OCI-LY1 (cell line): ENCODE data around the gene TNFRSF11A.

Source experiments
- EZH2 ChIP-seq: fragments of 200-600 bp; sonication (generic), shearing (Covaris generic); IDR thresholded peaks from 2 replicates; pipeline ENCODE4 v1.8.0; 2017; ENCODE audit warnings: borderline replicate concordance, mixed run types, mild to moderate bottlenecking, antibody characterized with exemption, low read length, moderate library complexity, mixed read lengths
- TF ChIP-seq, protein P1 (sequence below): fragments of 200-600 bp; sonication (generic), shearing (Covaris generic); IDR thresholded peaks from 2 replicates; pipeline ENCODE4 v1.5.1; 2017; ENCODE audit warnings: mild to moderate bottlenecking, antibody characterized with exemption, low read length, moderate library complexity, mixed read lengths

DNA sequence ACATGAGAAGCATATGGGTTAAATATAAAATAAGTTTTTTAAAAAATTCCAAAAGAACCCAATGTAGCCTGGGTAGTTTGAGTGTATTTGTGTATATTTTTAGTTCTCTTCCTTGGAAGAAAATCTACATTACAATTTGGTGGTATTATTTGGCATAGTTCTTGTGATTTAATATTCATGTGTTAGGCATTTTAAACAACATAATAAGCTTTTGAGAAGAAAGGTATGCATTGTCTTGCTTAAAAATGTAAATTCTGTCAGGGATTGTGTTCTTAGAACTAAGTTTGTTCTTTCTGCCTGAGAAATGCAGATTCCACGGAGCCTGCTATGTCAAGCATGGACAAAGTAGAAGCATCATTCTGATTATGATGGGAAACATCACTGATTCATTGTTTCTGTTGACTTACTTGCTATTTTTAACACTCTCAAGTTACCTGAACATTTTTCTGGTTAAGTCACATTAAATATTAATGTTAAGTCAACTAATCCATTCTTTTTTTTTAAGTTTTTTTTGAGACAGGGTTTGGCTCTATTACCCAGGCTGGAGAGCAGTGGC lies 49.4 kb downstream of the TNFRSF11A start:
- TF ChIP-seq, protein P1, sequence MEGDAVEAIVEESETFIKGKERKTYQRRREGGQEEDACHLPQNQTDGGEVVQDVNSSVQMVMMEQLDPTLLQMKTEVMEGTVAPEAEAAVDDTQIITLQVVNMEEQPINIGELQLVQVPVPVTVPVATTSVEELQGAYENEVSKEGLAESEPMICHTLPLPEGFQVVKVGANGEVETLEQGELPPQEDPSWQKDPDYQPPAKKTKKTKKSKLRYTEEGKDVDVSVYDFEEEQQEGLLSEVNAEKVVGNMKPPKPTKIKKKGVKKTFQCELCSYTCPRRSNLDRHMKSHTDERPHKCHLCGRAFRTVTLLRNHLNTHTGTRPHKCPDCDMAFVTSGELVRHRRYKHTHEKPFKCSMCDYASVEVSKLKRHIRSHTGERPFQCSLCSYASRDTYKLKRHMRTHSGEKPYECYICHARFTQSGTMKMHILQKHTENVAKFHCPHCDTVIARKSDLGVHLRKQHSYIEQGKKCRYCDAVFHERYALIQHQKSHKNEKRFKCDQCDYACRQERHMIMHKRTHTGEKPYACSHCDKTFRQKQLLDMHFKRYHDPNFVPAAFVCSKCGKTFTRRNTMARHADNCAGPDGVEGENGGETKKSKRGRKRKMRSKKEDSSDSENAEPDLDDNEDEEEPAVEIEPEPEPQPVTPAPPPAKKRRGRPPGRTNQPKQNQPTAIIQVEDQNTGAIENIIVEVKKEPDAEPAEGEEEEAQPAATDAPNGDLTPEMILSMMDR = no peak
- TF ChIP-seq EZH2 = no peak
